CD4-positive, alpha-beta T cell treated with Interleukin-10 for 1 hour (primary cell): Measurements from ENCODE around the gene NR1H3.
A peak's percentile ranks its signal among the peaks of the same experiment; 100 is the strongest.

Source experiments
- DNase-seq: peaks from one replicate; pipeline ENCODE4 v3.0.0-alpha.2; 2020

Gene NR1H3

GRCh38 chr11:47244448-47245350 is 13.1 kb upstream of the NR1H3 start:
- DNase-seq, result no peak

- no peak for DNase-seq
Observed at GRCh38 chr11:47245611-47246357, 12.0 kb upstream of the NR1H3 start.

- DNase-seq, result no peak
Observed at GRCh38 chr11:47247502-47247901, 10.3 kb upstream of the NR1H3 start.

- no peak for DNase-seq
Observed at GRCh38 chr11:47248304-47248663, 9.5 kb upstream of the NR1H3 start.

GRCh38 chr11:47248664-47249377 is 9.0 kb upstream of the NR1H3 start, which contains the start of gene ACP2:
TSS of gene ACP2 (minus strand) at chr11:47248814. CDS start at chr11:47248789, 25 bp downstream.
- DNase-seq, result peak; percentile 88

- DNase-seq, result no peak
Observed at GRCh38 chr11:47249378-47249715, 8.4 kb upstream of the NR1H3 start.

GRCh38 chr11:47251751-47252150 is 6.0 kb upstream of the NR1H3 start:
- no peak for DNase-seq

- DNase-seq, result no peak
Observed at GRCh38 chr11:47253660-47254059, 4.1 kb upstream of the NR1H3 start.

GRCh38 chr11:47254386-47254785 is 3.4 kb upstream of the NR1H3 start:
- DNase-seq, result no peak

GRCh38 chr11:47256374-47256773 is 1.4 kb upstream of the NR1H3 start:
- no peak for DNase-seq

GRCh38 chr11:47257177-47257516 is 649 bp upstream of the NR1H3 start:
- no peak for DNase-seq

GRCh38 chr11:47258317-47258902 is 614 bp downstream of the NR1H3 start:
- DNase-seq, result no peak

- peak; percentile 48 for DNase-seq
Observed at GRCh38 chr11:47259232-47259977, 1.6 kb downstream of the NR1H3 start.

GRCh38 chr11:47260366-47260765 is 2.6 kb downstream of the NR1H3 start:
- no peak for DNase-seq

GRCh38 chr11:47261291-47261800 is 3.5 kb downstream of the NR1H3 start:
- DNase-seq, result no peak

- DNase-seq, result no peak
Observed at GRCh38 chr11:47264119-47264518, 6.3 kb downstream of the NR1H3 start.

- DNase-seq, result no peak
Observed at GRCh38 chr11:47264521-47264920, 6.7 kb downstream of the NR1H3 start.

- no peak for DNase-seq
Observed at GRCh38 chr11:47267876-47268275, 10.1 kb downstream of the NR1H3 start.

- DNase-seq, result no peak
Observed at GRCh38 chr11:47268448-47269001, 10.7 kb downstream of the NR1H3 start.

- DNase-seq, result peak; percentile 88
Observed at GRCh38 chr11:47269002-47269828, 11.4 kb downstream of the NR1H3 start.

GRCh38 chr11:47269829-47270305 is 12.1 kb downstream of the NR1H3 start, which contains the start of gene MADD:
TSS of gene MADD (plus strand) at chr11:47270133.
- DNase-seq, result peak; percentile 93
